Measurements from ENCODE around the gene KRTAP10-4.

DNA sequence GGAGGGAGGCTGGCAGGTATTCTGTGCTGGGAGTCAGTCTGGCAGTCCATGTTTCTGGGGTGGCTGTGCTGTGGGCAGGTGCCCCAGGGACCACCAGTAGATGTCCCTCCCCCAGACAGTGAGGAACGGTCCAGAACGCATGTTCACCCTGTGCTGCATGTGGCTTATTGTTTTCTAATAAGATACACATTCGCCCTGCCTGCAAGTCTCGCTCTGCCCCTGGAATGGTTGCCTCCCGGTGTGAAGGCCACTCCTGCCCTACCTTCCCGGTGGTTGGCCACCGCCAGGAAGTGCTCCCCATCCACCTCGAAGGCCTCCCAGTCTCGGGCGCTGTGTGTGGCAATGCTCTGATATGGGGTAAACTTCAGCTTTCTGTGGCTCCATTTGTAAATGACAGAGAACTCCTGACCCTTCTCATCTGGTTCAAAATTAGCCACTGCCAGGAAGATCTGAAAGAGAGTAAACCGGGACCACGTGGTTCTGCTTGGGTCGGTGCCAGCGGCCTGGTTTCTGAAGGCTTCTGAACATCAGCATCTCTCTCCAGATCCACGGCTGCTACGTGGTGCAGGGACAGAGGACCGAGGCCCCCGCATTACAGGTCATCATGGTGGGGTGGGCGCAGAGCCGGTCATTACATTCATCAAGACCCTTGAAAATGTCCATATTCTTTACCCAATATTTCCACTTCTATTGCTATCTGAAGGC, 48.0 kb upstream of the KRTAP10-4 start:
- no peak for TF ChIP-seq POLR2A (IDR thresholded peaks at IDR 0.05)
- TF ChIP-seq, protein P1, sequence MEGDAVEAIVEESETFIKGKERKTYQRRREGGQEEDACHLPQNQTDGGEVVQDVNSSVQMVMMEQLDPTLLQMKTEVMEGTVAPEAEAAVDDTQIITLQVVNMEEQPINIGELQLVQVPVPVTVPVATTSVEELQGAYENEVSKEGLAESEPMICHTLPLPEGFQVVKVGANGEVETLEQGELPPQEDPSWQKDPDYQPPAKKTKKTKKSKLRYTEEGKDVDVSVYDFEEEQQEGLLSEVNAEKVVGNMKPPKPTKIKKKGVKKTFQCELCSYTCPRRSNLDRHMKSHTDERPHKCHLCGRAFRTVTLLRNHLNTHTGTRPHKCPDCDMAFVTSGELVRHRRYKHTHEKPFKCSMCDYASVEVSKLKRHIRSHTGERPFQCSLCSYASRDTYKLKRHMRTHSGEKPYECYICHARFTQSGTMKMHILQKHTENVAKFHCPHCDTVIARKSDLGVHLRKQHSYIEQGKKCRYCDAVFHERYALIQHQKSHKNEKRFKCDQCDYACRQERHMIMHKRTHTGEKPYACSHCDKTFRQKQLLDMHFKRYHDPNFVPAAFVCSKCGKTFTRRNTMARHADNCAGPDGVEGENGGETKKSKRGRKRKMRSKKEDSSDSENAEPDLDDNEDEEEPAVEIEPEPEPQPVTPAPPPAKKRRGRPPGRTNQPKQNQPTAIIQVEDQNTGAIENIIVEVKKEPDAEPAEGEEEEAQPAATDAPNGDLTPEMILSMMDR (IDR thresholded peaks at IDR 0.05): no peak

All from prostate gland (tissue), 2 donors.